Keratinocyte (primary cell): ENCODE results near the gene AQR.

Experiments
- CTCF ChIP-seq, 3 experiments: IDR thresholded peaks in 1 of 3; conservative IDR thresholded peaks in 1 of 3; optimal IDR thresholded peaks in 1 of 3; 2 replicates in 2 of 3; 3 replicates in 1 of 3; pipeline versions ENCODE3 to v1.5.1; 2011; ENCODE audit warnings: low read length in 3 of 3, mild to moderate bottlenecking in 3 of 3, moderate library complexity in 2 of 3, control low read depth in 1 of 3, inconsistent platforms in 1 of 3; ENCODE audit not compliant: insufficient read depth in 2 of 3; ENCODE audit errors: extremely low read depth in 1 of 3
- EZH2 ChIP-seq: IDR thresholded peaks from one replicate; pipeline ENCODE4 v1.6.1; 2012; ENCODE audit warnings: inconsistent platforms, mild to moderate bottlenecking, low read length, moderate library complexity

GRCh38 chr15:35014241-35014640 is 44.7 kb upstream of the AQR start:
- TF ChIP-seq CTCF (optimal IDR thresholded peaks at IDR 0.05 in 1 of 3, IDR thresholded peaks at IDR 0.05 in 1 of 3, conservative IDR thresholded peaks at IDR 0.05 in 1 of 3; ENCODE audit: extremely low read depth in 1 of 3, insufficient read depth in 2 of 3, low read length in 3 of 3) (no peak), EZH2 (no peak)
